ENCODE data around the gene ADGRF3.
"Not testable (repeated sequence)": the region's sequence is repeated elsewhere in the genome, so short reads cannot be mapped to it uniquely, and the experiment has no call there.

The ADGRF3 gene

GRCh38 chr2:26382564-26382963 lies 36.0 kb upstream of the ADGRF3 start:
- H3K4me3 ChIP-seq (ENCODE audit: control insufficient read depth, low read depth, low read length), result no peak overlapping the region
- TF ChIP-seq CTCF (IDR thresholded peaks at IDR 0.05; ENCODE audit: control insufficient read depth, insufficient read depth, low read depth, low read length, missing control alignments), result no peak
- DNase-seq (ENCODE audit: low read depth), result no peak

DNA sequence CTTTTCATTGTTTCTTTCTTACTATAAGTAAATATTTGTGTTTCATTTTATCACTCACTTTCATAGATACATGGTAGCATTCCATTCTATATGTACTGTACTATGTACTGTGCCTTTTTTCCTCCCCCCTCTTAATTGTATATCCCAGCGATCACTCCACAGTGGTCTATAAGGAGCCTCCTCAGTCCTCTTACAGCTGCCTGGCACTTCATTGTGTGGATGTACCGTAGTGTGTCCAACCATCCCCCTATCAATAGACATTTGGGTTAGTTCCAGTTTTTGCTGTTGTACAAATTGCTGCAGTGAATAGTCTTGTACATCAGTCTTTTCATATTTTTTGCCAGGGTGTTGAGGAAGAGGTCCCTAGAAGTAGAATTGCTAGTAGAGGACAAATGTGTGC lies 33.7 kb upstream of the ADGRF3 start:
- DNase-seq (ENCODE audit: low read depth), result no peak
- no peak for TF ChIP-seq CTCF (IDR thresholded peaks at IDR 0.05; ENCODE audit: control insufficient read depth, insufficient read depth, low read depth, low read length, missing control alignments)
- H3K4me3 ChIP-seq (ENCODE audit: control insufficient read depth, low read depth, low read length), result no peak overlapping the region

GRCh38 chr2:26376799-26377198 lies 30.2 kb upstream of the ADGRF3 start:
- H3K4me3 ChIP-seq (ENCODE audit: control insufficient read depth, low read depth, low read length), result no peak overlapping the region
- TF ChIP-seq CTCF (IDR thresholded peaks at IDR 0.05; ENCODE audit: control insufficient read depth, insufficient read depth, low read depth, low read length, missing control alignments), result no peak
- DNase-seq (ENCODE audit: low read depth), result no peak

DNA sequence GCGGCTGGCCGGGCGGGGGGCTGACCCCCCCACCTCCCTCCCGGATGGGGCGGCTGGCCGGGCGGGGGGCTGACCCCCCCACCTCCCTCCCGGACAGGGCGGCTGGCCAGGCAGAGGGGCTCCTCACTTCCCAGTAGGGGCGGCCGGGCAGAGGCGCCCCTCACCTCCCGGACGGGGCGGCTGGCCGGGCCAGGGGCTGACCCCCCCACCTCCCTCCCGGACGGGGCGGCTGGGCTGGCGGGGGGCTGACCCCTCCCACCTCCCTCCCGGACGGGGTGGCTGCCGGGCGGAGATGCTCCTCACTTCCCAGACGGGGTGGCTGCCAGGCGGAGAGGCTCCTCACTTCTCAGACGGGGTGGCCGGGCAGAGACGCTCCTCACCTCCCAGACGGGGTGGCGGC lies 24.3 kb upstream of the ADGRF3 start:
- not testable (repeated sequence) for H3K4me3 ChIP-seq (ENCODE audit: control insufficient read depth, low read depth, low read length); DNase-seq (ENCODE audit: low read depth)

DNA sequence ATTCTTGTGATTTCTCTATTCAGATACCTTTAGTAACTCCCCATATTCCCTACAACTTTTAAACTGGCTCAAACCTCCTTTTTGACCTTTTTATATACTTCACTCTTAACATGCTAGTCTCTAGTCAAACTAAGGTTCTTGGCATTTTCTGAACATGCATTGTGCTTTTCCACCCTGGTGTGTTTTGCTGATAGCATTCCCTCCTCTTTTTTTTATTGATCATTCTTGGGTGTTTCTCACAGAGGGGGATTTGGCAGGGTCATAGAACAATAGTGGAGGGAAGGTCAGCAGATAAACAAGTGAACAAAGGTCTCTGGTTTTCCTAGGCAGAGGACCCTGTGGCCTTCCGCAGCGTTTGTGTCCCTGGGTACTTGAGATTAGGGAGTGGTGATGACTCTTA lies 23.1 kb upstream of the ADGRF3 start:
- not testable (repeated sequence) for H3K4me3 ChIP-seq (ENCODE audit: control insufficient read depth, low read depth, low read length); DNase-seq (ENCODE audit: low read depth)

GRCh38 chr2:26366957-26367356 lies 20.4 kb upstream of the ADGRF3 start:
- no peak for DNase-seq (ENCODE audit: low read depth)
- no peak overlapping the region for H3K4me3 ChIP-seq (ENCODE audit: control insufficient read depth, low read depth, low read length)
- TF ChIP-seq CTCF (IDR thresholded peaks at IDR 0.05; ENCODE audit: control insufficient read depth, insufficient read depth, low read depth, low read length, missing control alignments), result no peak

GRCh38 chr2:26364669-26365068 lies 18.1 kb upstream of the ADGRF3 start:
- DNase-seq (ENCODE audit: low read depth), result no peak
- H3K4me3 ChIP-seq (ENCODE audit: control insufficient read depth, low read depth, low read length), result no peak overlapping the region
- no peak for TF ChIP-seq CTCF (IDR thresholded peaks at IDR 0.05; ENCODE audit: control insufficient read depth, insufficient read depth, low read depth, low read length, missing control alignments)

- DNase-seq (ENCODE audit: low read depth), result no peak
- H3K4me3 ChIP-seq (ENCODE audit: control insufficient read depth, low read depth, low read length), result no peak overlapping the region
- TF ChIP-seq CTCF (IDR thresholded peaks at IDR 0.05; ENCODE audit: control insufficient read depth, insufficient read depth, low read depth, low read length, missing control alignments), result no peak
Observed at GRCh38 chr2:26363958-26364357, 17.4 kb upstream of the ADGRF3 start.
